ENCODE results near the gene GABRB2. TPM values are rescaled to one million over a fixed set of nuclear protein-coding genes. Genes with fewer than 3 reads are reported as not detected.

Gene GABRB2
- total RNA-seq, result under 1 TPM in 1 of 2 donors, not detected in 1; 0.08 TPM
- polyA plus RNA-seq, result not detected

DNA sequence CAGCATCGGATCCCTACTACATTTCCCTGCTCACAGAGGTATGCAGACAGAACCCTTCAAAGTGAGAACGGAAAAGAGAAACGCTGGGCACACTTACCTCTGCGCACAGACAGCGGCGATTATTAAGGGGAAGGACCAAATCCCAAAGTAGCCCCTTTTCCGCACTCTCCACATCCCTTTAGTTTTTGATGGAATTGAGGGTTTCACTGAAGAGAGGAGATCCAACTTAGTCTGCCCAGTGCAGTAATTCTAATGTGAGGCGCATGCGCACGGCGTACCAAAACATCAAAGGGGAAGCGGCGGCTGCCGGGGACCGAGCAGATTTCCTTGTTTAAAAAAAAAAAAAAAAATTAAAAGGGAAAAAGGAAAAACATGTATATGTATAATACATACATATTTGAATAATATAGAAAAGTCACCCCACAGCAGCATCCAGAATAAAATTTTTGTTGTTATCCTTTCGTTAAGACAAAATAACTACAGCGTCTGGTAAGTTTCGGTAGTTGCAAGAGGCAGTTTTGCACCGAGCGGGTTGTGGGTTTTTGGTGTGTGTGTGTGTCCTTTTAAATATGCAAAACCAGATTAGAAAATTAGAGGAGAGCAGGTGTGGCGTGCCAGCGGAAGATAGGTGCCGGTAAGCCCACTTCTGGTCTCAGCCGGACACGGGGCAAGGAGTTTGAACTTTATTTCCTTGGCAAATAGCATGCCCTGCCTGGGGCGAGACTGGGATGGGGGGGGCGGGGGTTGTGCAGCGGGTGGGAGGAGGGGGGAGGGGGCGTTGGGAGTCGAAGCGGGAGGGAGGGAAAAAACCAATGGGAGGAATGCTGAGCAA, at the start of gene GABRB2:
Gene GABRB2 (minus strand): TSS at position 256 of the 832 bp plus-strand sequence. CDS start 82 bp downstream, at position 174.
- WGBS, result 3% methylated on average over 31 of the region's 31 CpGs
- no peaks in the 10 kb centered on the region for H3K36me3 ChIP-seq (ENCODE audit: control insufficient read depth in 4 of 4, insufficient read depth in 3 of 4, low read depth in 1 of 4, low read length in 3 of 4)
- peaks cover 3 to 28% (median 8%) of the 10 kb centered on the region in 4 donors for H3K27me3 ChIP-seq (ENCODE audit: control insufficient read depth in 4 of 4, insufficient read depth in 4 of 4, low read length in 3 of 4)
- peaks cover 13 to 27% (median 17%) of the 10 kb centered on the region in 4 donors for H3K4me1 ChIP-seq (ENCODE audit: control insufficient read depth in 4 of 4, insufficient read depth in 4 of 4, low read length in 3 of 4)
- no peak within 1 kb of the TSS for H3K27ac ChIP-seq (ENCODE audit: low read depth in 1 of 2, low read length in 2 of 2)
- H3K9ac ChIP-seq (ENCODE audit: low read depth in 1 of 2, low read length in 2 of 2), result no peak within 1 kb of the TSS
- no peak for TF ChIP-seq GABPA (IDR thresholded peaks at IDR 0.05 in 1 of 2, conservative IDR thresholded peaks at IDR 0.05 in 1 of 2)
- TF ChIP-seq SP1 (IDR thresholded peaks at IDR 0.05), result no peak
- TF ChIP-seq HNF4G (IDR thresholded peaks at IDR 0.05), result no peak
- TF ChIP-seq HNF4A (conservative IDR thresholded peaks at IDR 0.05), result no peak
- no peak for TF ChIP-seq FOXA1 (IDR thresholded peaks at IDR 0.05)
- no peak for TF ChIP-seq EGR1 (IDR thresholded peaks at IDR 0.05; ENCODE audit: low read depth in 2 of 2)
- no peak for TF ChIP-seq JUND (IDR thresholded peaks at IDR 0.05)
- TF ChIP-seq RXRA (IDR thresholded peaks at IDR 0.05), result no peak
- TF ChIP-seq TAF1 (conservative IDR thresholded peaks at IDR 0.05), result no peak
- TF ChIP-seq NR2F2 (IDR thresholded peaks at IDR 0.05), result no peak
- no peak for TF ChIP-seq RAD21 (IDR thresholded peaks at IDR 0.05)
- no peak for DNase-seq (ENCODE audit: low spot score)
- peak within 1 kb of the TSS in 2 of 3 donors; percentile 31 to 49 for H3K4me3 ChIP-seq (ENCODE audit: low read depth in 1 of 3, low read length in 3 of 3)
- no peaks in the 10 kb centered on the region for H3K9me3 ChIP-seq (ENCODE audit: control insufficient read depth in 4 of 4, low read length in 3 of 4)

DNA sequence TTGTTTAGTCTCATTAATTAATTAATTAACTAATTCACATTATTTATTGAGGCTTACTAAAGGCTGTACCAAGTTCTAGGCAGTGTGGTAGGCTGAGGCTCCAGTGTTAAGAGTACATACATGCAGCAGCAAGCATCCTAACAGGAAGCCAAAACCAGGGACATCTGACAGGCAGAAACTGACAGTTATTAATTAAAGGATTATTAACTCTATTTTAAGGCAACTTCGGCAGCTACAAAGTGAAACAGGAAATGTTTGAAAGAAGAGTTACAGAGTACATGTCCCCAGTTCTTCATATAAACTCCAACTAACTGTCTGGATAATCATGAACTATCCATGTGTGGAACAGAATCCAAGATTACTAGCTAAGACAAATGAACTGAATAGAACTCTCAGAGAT, 39.3 kb upstream of the GABRB2 start:
- WGBS, result 23% methylated on average over 1 of the region's 1 CpG
- H3K9ac ChIP-seq (ENCODE audit: low read depth in 1 of 2, low read length in 2 of 2), result no peak overlapping the region
- no peak for DNase-seq (ENCODE audit: low spot score)
- no peaks in the 10 kb centered on the region for H3K9me3 ChIP-seq (ENCODE audit: control insufficient read depth in 4 of 4, low read length in 3 of 4)
- H3K36me3 ChIP-seq (ENCODE audit: control insufficient read depth in 4 of 4, insufficient read depth in 3 of 4, low read depth in 1 of 4, low read length in 3 of 4), result no peaks in the 10 kb centered on the region
- TF ChIP-seq TAF1 (conservative IDR thresholded peaks at IDR 0.05), result no peak
- TF ChIP-seq NR2F2 (IDR thresholded peaks at IDR 0.05), result no peak
- TF ChIP-seq, protein P1, sequence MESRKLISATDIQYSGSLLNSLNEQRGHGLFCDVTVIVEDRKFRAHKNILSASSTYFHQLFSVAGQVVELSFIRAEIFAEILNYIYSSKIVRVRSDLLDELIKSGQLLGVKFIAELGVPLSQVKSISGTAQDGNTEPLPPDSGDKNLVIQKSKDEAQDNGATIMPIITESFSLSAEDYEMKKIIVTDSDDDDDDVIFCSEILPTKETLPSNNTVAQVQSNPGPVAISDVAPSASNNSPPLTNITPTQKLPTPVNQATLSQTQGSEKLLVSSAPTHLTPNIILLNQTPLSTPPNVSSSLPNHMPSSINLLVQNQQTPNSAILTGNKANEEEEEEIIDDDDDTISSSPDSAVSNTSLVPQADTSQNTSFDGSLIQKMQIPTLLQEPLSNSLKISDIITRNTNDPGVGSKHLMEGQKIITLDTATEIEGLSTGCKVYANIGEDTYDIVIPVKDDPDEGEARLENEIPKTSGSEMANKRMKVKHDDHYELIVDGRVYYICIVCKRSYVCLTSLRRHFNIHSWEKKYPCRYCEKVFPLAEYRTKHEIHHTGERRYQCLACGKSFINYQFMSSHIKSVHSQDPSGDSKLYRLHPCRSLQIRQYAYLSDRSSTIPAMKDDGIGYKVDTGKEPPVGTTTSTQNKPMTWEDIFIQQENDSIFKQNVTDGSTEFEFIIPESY (IDR thresholded peaks at IDR 0.05), result no peak
- no peak for TF ChIP-seq GABPA (IDR thresholded peaks at IDR 0.05 in 1 of 2, conservative IDR thresholded peaks at IDR 0.05 in 1 of 2)
- TF ChIP-seq RXRA (IDR thresholded peaks at IDR 0.05), result no peak
- TF ChIP-seq, protein P2, sequence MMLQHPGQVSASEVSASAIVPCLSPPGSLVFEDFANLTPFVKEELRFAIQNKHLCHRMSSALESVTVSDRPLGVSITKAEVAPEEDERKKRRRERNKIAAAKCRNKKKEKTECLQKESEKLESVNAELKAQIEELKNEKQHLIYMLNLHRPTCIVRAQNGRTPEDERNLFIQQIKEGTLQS (IDR thresholded peaks at IDR 0.05), result no peak
- no peak for TF ChIP-seq HNF4G (IDR thresholded peaks at IDR 0.05)
- TF ChIP-seq, protein P3, sequence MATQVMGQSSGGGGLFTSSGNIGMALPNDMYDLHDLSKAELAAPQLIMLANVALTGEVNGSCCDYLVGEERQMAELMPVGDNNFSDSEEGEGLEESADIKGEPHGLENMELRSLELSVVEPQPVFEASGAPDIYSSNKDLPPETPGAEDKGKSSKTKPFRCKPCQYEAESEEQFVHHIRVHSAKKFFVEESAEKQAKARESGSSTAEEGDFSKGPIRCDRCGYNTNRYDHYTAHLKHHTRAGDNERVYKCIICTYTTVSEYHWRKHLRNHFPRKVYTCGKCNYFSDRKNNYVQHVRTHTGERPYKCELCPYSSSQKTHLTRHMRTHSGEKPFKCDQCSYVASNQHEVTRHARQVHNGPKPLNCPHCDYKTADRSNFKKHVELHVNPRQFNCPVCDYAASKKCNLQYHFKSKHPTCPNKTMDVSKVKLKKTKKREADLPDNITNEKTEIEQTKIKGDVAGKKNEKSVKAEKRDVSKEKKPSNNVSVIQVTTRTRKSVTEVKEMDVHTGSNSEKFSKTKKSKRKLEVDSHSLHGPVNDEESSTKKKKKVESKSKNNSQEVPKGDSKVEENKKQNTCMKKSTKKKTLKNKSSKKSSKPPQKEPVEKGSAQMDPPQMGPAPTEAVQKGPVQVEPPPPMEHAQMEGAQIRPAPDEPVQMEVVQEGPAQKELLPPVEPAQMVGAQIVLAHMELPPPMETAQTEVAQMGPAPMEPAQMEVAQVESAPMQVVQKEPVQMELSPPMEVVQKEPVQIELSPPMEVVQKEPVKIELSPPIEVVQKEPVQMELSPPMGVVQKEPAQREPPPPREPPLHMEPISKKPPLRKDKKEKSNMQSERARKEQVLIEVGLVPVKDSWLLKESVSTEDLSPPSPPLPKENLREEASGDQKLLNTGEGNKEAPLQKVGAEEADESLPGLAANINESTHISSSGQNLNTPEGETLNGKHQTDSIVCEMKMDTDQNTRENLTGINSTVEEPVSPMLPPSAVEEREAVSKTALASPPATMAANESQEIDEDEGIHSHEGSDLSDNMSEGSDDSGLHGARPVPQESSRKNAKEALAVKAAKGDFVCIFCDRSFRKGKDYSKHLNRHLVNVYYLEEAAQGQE (IDR thresholded peaks at IDR 0.05), result no peak
- no peak for TF ChIP-seq SP1 (IDR thresholded peaks at IDR 0.05)
- no peak for TF ChIP-seq FOXA2 (IDR thresholded peaks at IDR 0.05)
- no peak for TF ChIP-seq RAD21 (IDR thresholded peaks at IDR 0.05)
- TF ChIP-seq JUND (IDR thresholded peaks at IDR 0.05), result no peak
- no peak for TF ChIP-seq FOXA1 (IDR thresholded peaks at IDR 0.05)
- no peaks in the 10 kb centered on the region for H3K27me3 ChIP-seq (ENCODE audit: control insufficient read depth in 4 of 4, insufficient read depth in 4 of 4, low read length in 3 of 4)
- no peak overlapping the region for H3K4me3 ChIP-seq (ENCODE audit: low read depth in 1 of 3, low read length in 3 of 3)
- H3K4me1 ChIP-seq (ENCODE audit: control insufficient read depth in 4 of 4, insufficient read depth in 4 of 4, low read length in 3 of 4), result no peaks in the 10 kb centered on the region
- no peak overlapping the region for H3K27ac ChIP-seq (ENCODE audit: low read depth in 1 of 2, low read length in 2 of 2)

Measured in liver (tissue), 9 donors.